Lung (tissue), 12 donors: ENCODE measurements around the gene LRSAM1. TPM values are rescaled to one million over a fixed set of nuclear protein-coding genes. Genes with fewer than 3 reads are reported as not detected.

ENCODE experiments used
- ATAC-seq: fragments of 200-7000 bp; cut with Tn5 transposase; one replicate; pipeline ENCODE4 v1.9.1; 2020; ENCODE audit warnings: moderate number of reproducible peaks; ENCODE audit not compliant: insufficient read depth, low FRiP score
- DNase-seq, 3 donors: peaks; one replicate each; pipeline ENCODE4 v3.0.0-alpha.2; 2013 to 2017
- H3K27ac ChIP-seq, 2 donors: one replicate each; pipeline ENCODE4 v1.5.1; 2013; ENCODE audit warnings: mild to moderate bottlenecking in 2 of 2, moderate library complexity in 2 of 2, control low read depth in 1 of 2, inconsistent platforms in 1 of 2, low read depth in 1 of 2, low read length in 1 of 2
- H3K27me3 ChIP-seq, 3 donors: one replicate each; pipeline ENCODE4 v1.5.1; 2013; ENCODE audit warnings: low read length in 2 of 3; ENCODE audit not compliant: control insufficient read depth in 3 of 3, insufficient read depth in 3 of 3
- H3K36me3 ChIP-seq, 4 donors: one replicate each; pipeline ENCODE4 v1.5.1; 2013; ENCODE audit warnings: low read length in 4 of 4, mild to moderate bottlenecking in 1 of 4, moderate library complexity in 1 of 4; ENCODE audit not compliant: control insufficient read depth in 4 of 4, insufficient read depth in 4 of 4
- H3K4me1 ChIP-seq, 5 donors: one replicate each; pipeline ENCODE4 v1.5.1; 2013; ENCODE audit warnings: low read length in 5 of 5, mild to moderate bottlenecking in 2 of 5, moderate library complexity in 1 of 5; ENCODE audit not compliant: control insufficient read depth in 5 of 5, insufficient read depth in 5 of 5
- H3K4me3 ChIP-seq: one replicate; pipeline ENCODE4 v1.5.1; 2013; ENCODE audit warnings: mild to moderate bottlenecking, control low read depth, moderate library complexity
- H3K9ac ChIP-seq, 2 donors: one replicate each; pipeline ENCODE4 v1.5.1; 2013; ENCODE audit warnings: low read length in 2 of 2, control low read depth in 1 of 2; ENCODE audit not compliant: insufficient read depth in 1 of 2
- H3K9me3 ChIP-seq, 4 donors: one replicate each; pipeline ENCODE4 v1.5.1; 2013; ENCODE audit warnings: low read length in 3 of 4, mild to moderate bottlenecking in 1 of 4, moderate library complexity in 1 of 4; ENCODE audit not compliant: control insufficient read depth in 4 of 4, insufficient read depth in 3 of 4
- CTCF ChIP-seq: IDR thresholded peaks from 2 replicates; pipeline ENCODE4 v1.5.1; 2012; ENCODE audit warnings: mild to moderate bottlenecking; ENCODE audit errors: control extremely low read depth, extremely low read depth
- WGBS, 2 donors: extraction: QIAGEN DNeasy Blood & Tissue Kit; methylation state at CpG; one replicate each; pipeline ENCODE4 v1.1.7; 2013; 5-methylcytosine and 5-hydroxymethylcytosine counted together
- polyA plus RNA-seq, 2 donors: library from polyadenylated mRNA; stranded (reverse); fragments of 200-250 nt; gene quantifications; one replicate each; pipeline ENCODE4 v1.2.1, GENCODE V29; 2013
- total RNA-seq, 2 donors: library from RNA; depleted of rRNA in 1 of 2; stranded (reverse); fragments of >200 nt in 1 of 2; gene quantifications; one replicate each; pipeline ENCODE4 v1.2.1, GENCODE V29; 2014 to 2021
- donor health status: control.
- donor health status: control.
- donor health status: Bipolar disorder and iron deficiency.
- donor health status: healthy.
- donor health status: DM: yes; HTN: yes; CAD: no.

Gene LRSAM1
- total and polyA plus RNA-seq, 4 donors: 13.5 to 24.5 (median 18.0) TPM

DNA sequence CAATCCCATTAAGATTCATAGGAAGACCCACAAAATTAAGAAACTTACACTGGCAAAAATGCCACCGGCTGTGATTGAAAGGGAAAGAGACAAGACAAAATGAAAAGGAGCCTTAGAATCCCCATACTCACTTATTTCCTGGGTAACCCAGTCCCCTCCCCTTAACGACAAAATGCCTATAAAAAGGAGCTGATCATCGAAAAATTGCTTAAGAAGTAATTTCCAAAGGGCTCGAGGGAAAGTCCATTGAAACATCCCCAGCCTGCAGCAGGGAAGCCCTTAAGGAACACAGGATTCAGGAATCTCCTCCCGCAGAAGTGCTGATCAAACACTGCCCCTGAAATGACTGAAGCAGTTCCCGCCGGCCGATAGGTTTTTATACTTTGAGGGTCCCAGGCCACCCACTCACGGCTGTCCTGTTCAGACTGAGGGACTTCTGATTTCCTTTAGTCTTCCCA, 27.8 kb upstream of the LRSAM1 start:
- Histone ChIP-seq H3K4me3 (peak overlapping the region; percentile 44), H3K36me3 (peaks cover 0 to 2% (median under 1%) of the 10 kb centered on the region in 4 donors), H3K27ac (peak overlapping the region; percentile 86 to 91), H3K27me3 (no peaks in the 10 kb centered on the region), H3K4me1 (peaks cover 0 to 19% (median 10%) of the 10 kb centered on the region in 5 donors), H3K9ac (peak overlapping the region; percentile 77 to 90), H3K9me3 (no peaks in the 10 kb centered on the region)
- TF ChIP-seq CTCF: no peak
- 1 to 2% methylated on average over 9 of the region's 9 CpGs for WGBS, 2 donors
- ATAC-seq (no peak), DNase-seq (no peak)

GRCh38 chr9:127423934-127424675, 27.2 kb upstream of the LRSAM1 start, which contains the start of gene ZNF79:
ZNF79 (plus strand) TSS chr9:127424382; CDS start chr9:127424788, 406 bp downstream.
- DNase-seq: peak; percentile 95 to 97 (median 95)
- Histone ChIP-seq H3K36me3 (peaks cover 0 to 6% (median 3%) of the 10 kb centered on the region in 4 donors), H3K4me1 (peaks cover 0 to 19% (median 10%) of the 10 kb centered on the region in 5 donors), H3K4me3 (peak within 1 kb of the TSS; percentile 66), H3K9me3 (no peaks in the 10 kb centered on the region), H3K27me3 (no peaks in the 10 kb centered on the region), H3K9ac (peak within 1 kb of the TSS; percentile 77 to 90), H3K27ac (peak within 1 kb of the TSS; percentile 86 to 91)
- TF ChIP-seq CTCF: no peak
- 0% methylated on average over 54 of the region's 54 CpGs for WGBS, 2 donors
- peak; percentile 95 for ATAC-seq

DNA sequence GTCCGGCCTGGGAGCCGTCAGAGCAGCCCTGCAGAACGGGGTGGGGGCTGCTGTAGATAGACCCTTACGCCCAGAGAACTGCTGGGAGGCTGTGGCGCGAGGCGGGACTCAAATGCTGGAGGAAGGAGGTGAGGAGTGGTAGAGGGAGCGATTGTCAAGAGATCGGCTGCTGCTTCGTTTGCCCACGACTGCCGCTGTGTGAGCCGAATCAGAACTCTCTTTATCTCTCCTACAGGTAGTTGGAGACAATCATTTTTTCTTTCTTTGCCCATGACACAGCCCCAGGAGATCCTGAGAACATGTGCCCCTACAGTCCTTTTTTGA, 26.7 kb upstream of the LRSAM1 start:
- Histone ChIP-seq H3K4me3 (peak overlapping the region; percentile 66), H3K36me3 (peaks cover 0 to 6% (median 4%) of the 10 kb centered on the region in 4 donors), H3K4me1 (peaks cover 0 to 19% (median 10%) of the 10 kb centered on the region in 5 donors), H3K27me3 (no peaks in the 10 kb centered on the region), H3K9ac (peak overlapping the region; percentile 55 to 69), H3K9me3 (no peaks in the 10 kb centered on the region), H3K27ac (peak overlapping the region; percentile 67 to 86)
- ATAC-seq: no peak
- no peak for TF ChIP-seq CTCF
- 0% methylated on average over 13 of the region's 13 CpGs for WGBS, 2 donors
- no peak for DNase-seq
